ENCODE data around the gene COPS3. TPM values are rescaled to one million over a fixed set of nuclear protein-coding genes. Genes with fewer than 3 reads are reported as not detected.

Gene COPS3
- total and polyA plus RNA-seq, 2 experiments from 2014 or later = 108 to 121 TPM

- 0 out of 2 replicates have a peak, but pooled peaks cover 3% of the 10 kb centered on the region for H3K79me2 ChIP-seq (replicated peaks; ENCODE audit: insufficient read depth)
- H3K4me1 ChIP-seq (ENCODE audit: insufficient read depth) = no peaks in the 10 kb centered on the region
- H3K4me3 ChIP-seq = no peak overlapping the region
- Mint-ChIP-seq H3K27me3 (ENCODE audit: insufficient read depth, low read depth, poor library complexity) (peaks cover 4% of the 10 kb centered on the region), H3K36me3 (ENCODE audit: low read depth) (peaks cover 83% of the 10 kb centered on the region), H3K4me3 (no peak overlapping the region), H3K4me1 (no peaks in the 10 kb centered on the region), H3K27ac (no peak overlapping the region), H3K9me3 (no peaks in the 10 kb centered on the region)
- peaks cover 36% of the 10 kb centered on the region for H3K36me3 ChIP-seq (ENCODE audit: insufficient read depth)
- peaks cover 6% of the 10 kb centered on the region; the same call in 1 of the 2 replicates for H4K20me1 ChIP-seq (replicated peaks; ENCODE audit: insufficient read depth)
- no peaks in the 10 kb centered on the region for H3K9me2 ChIP-seq (ENCODE audit: insufficient read depth)
- TF ChIP-seq NANOG (IDR thresholded peaks at IDR 0.05; ENCODE audit: borderline replicate concordance) (no peak), CREB1 (CRISPR knock-in tag; IDR thresholded peaks at IDR 0.05; ENCODE audit: low read depth) (no peak), CTCF (conservative IDR thresholded peaks at IDR 0.05; ENCODE audit: low read depth in 2 of 2) (no peak), ZNF331 (CRISPR knock-in tag; IDR thresholded peaks at IDR 0.05; ENCODE audit: low read depth) (no peak), JUNB (IDR thresholded peaks at IDR 0.05; ENCODE audit: unreplicated experiment) (no peak), STAT1 (IDR thresholded peaks at IDR 0.05; ENCODE audit: unreplicated experiment) (no peak)
- no peaks in the 10 kb centered on the region for H3F3A ChIP-seq (replicated peaks; ENCODE audit: low read depth)
- DNase-seq (ENCODE audit: low spot score) = no peak
- H3K27me3 ChIP-seq (ENCODE audit: insufficient read depth) = no peaks in the 10 kb centered on the region
- no peak overlapping the region for H3K4me2 ChIP-seq
- no peak overlapping the region for H2AFZ ChIP-seq
- no peak overlapping the region for H3K27ac ChIP-seq (ENCODE audit: low read depth)
- ATAC-seq = no peak
Observed at GRCh38 chr17:17253406-17253805, 27.6 kb downstream of the COPS3 start.

DNA sequence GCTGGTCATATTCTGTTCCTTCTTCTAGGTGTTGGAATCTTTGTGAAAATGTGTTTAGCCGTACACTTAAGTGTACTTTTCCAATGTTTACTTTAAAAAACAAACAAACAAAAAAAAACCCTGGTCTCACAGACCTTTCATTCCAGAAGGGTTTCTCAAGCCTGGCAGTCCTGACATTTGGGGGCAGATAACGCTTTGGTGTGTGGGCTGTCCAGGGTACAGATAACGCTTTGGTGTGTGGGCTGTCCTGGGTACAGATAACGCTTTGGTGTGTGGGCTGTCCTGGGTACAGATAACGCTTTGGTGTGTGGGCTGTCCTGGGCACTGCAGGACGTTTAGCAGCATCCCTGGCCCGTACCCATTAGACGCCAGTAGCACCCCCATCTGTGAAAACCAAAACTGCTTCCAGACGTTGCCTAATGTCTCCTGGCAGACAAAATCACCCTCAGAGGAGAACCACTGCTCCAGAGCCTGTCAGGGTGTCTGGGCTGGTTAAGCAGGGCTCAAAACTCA lies 28.8 kb downstream of the COPS3 start:
- Mint-ChIP-seq H3K36me3 (ENCODE audit: low read depth) (peaks cover 82% of the 10 kb centered on the region), H3K27me3 (ENCODE audit: insufficient read depth, low read depth, poor library complexity) (peaks cover 4% of the 10 kb centered on the region), H3K4me1 (no peaks in the 10 kb centered on the region), H3K4me3 (no peak overlapping the region), H3K27ac (no peak overlapping the region), H3K9me3 (no peaks in the 10 kb centered on the region)
- H3K4me1 ChIP-seq (ENCODE audit: insufficient read depth) = no peaks in the 10 kb centered on the region
- H3K27ac ChIP-seq (ENCODE audit: low read depth) = no peak overlapping the region
- DNase-seq (ENCODE audit: low spot score) (no peak), ATAC-seq (no peak)
- H3K27me3 ChIP-seq (ENCODE audit: insufficient read depth) = no peaks in the 10 kb centered on the region
- H3K36me3 ChIP-seq (ENCODE audit: insufficient read depth) = peaks cover 44% of the 10 kb centered on the region
- no peak overlapping the region for H3K4me2 ChIP-seq
- TF ChIP-seq EZH2 (IDR thresholded peaks at IDR 0.05; ENCODE audit: low read depth, unreplicated experiment) (no peak), CTCF (conservative IDR thresholded peaks at IDR 0.05; ENCODE audit: low read depth in 2 of 2) (no peak), ZNF331 (CRISPR knock-in tag; IDR thresholded peaks at IDR 0.05; ENCODE audit: low read depth) (no peak)
- no peak overlapping the region for H3K4me3 ChIP-seq
- H4K20me1 ChIP-seq (replicated peaks; ENCODE audit: insufficient read depth) = peaks cover 6% of the 10 kb centered on the region; the same call in 1 of the 2 replicates
- no peaks in the 10 kb centered on the region for H3K9me2 ChIP-seq (ENCODE audit: insufficient read depth)
- H3F3A ChIP-seq (replicated peaks; ENCODE audit: low read depth) = no peaks in the 10 kb centered on the region
- H2AFZ ChIP-seq = no peak overlapping the region
- H3K79me2 ChIP-seq (replicated peaks; ENCODE audit: insufficient read depth) = 0 out of 2 replicates have a peak, but pooled peaks cover 3% of the 10 kb centered on the region
